HepG2 (cell line): ENCODE results near the gene PLEKHA6. TPM values are rescaled to one million over a fixed set of nuclear protein-coding genes. Genes with fewer than 3 reads are reported as not detected.

Source experiments
- ATAC-seq: fragments of 200-7000 bp; cut with Tn5 transposase; 3 replicates; pipeline ENCODE4 v1.9.1; 2020; ENCODE audit warnings: mild to moderate bottlenecking, moderate library complexity
- BruUV-seq: library from RNA; stranded (reverse); fragments of 400-500 nt; replicated peaks from 2 replicates; lab custom pipeline; 2021; lab: Mats Ljungman, UMichigan
- CTCF ChIA-PET: fragments of 300-600 bp; formaldehyde crosslinking; extraction: SDS; loops from one replicate; lab custom pipeline; 2021; ENCODE audit warnings: low total read pairs, inconsistent platforms, low intra/inter-chr PET ratio; lab: Yijun Ruan, JAX
- POLR2A ChIA-PET: fragments of 350-600 bp; sonication (Branson Sonifier 250); formaldehyde crosslinking; loops from one replicate; lab custom pipeline; 2020; ENCODE audit warnings: antibody characterized with exemption, inconsistent platforms; lab: Yijun Ruan, JAX
- DNase-seq: peaks from one replicate; pipeline ENCODE4 v3.0.0-alpha.2; 2015; ENCODE audit warnings: low spot score
- FAIRE-seq: peaks from 3 replicates; lab custom pipeline; 2011; peaks lifted over from hg19 to GRCh38; lab: Jason Lieb, UNC
- H2AFZ ChIP-seq: one replicate; pipeline ENCODE4 v1.6.1; 2011; ENCODE audit warnings: low read length, inconsistent platforms
- H3K27ac ChIP-seq: fragments of 300-600 bp; 3 replicates; pipeline ENCODE4 v1.8.0; 2011; ENCODE audit warnings: mixed run types, mild to moderate bottlenecking, mixed read lengths, low read length, inconsistent platforms; ENCODE audit not compliant: insufficient read depth; ENCODE audit errors: extremely low read length
- H3K27me3 ChIP-seq, 2 experiments: fragments of 200-600 bp in 1 of 2; 2 replicates in 1 of 2; 3 replicates in 1 of 2; pipeline versions ENCODE4 v1.6.0 to v1.8.0; 2011; ENCODE audit warnings: low read length in 2 of 2, mild to moderate bottlenecking in 2 of 2, moderate library complexity in 2 of 2, inconsistent platforms in 1 of 2; ENCODE audit not compliant: insufficient read depth in 2 of 2, control insufficient read depth in 1 of 2
- H3K36me3 ChIP-seq, 2 experiments: fragments of 200-600 bp in 1 of 2; replicated peaks in 1 of 2; 2 replicates in 1 of 2; 3 replicates in 1 of 2; pipeline versions ENCODE4 v1.5.1 to v1.8.0; 2011; ENCODE audit warnings: low read length in 2 of 2, inconsistent platforms in 1 of 2; ENCODE audit not compliant: insufficient read depth in 2 of 2, control insufficient read depth in 1 of 2
- H3K4me1 ChIP-seq: 2 replicates; pipeline ENCODE4 v1.5.1; 2012; ENCODE audit warnings: low read length, inconsistent platforms; ENCODE audit not compliant: insufficient read depth
- H3K4me2 ChIP-seq: 2 replicates; pipeline ENCODE4 v1.6.0; 2011; ENCODE audit warnings: low read depth, low read length, inconsistent platforms
- H3K4me3 ChIP-seq, 3 experiments: fragments of 200-600 bp in 1 of 3; sonication (generic), shearing (Covaris generic) in 1 of 3; replicated peaks in 1 of 3; 2 replicates each; pipeline ENCODE4 v1.5.1; 2011 to 2016; ENCODE audit warnings: low read length in 3 of 3, inconsistent platforms in 2 of 3, low read depth in 2 of 3, mild to moderate bottlenecking in 2 of 3, control low read depth in 1 of 3, mixed read lengths in 1 of 3; ENCODE audit not compliant: insufficient read depth in 1 of 3
- H3K79me2 ChIP-seq: one replicate; pipeline ENCODE4 v1.6.1; 2011; ENCODE audit warnings: low read length, inconsistent platforms; ENCODE audit not compliant: insufficient read depth
- H3K9ac ChIP-seq: 2 replicates; pipeline ENCODE4 v1.6.0; 2011; ENCODE audit warnings: mild to moderate bottlenecking, low read depth, low read length, inconsistent platforms; ENCODE audit not compliant: insufficient read depth
- H3K9me3 ChIP-seq: 2 replicates; pipeline ENCODE4 v1.5.1; 2012; ENCODE audit warnings: mild to moderate bottlenecking, low read length
- H4K20me1 ChIP-seq: 2 replicates; pipeline ENCODE4 v1.6.0; 2011; ENCODE audit warnings: inconsistent platforms, mild to moderate bottlenecking, low read length, moderate library complexity; ENCODE audit not compliant: insufficient read depth
- BCL6 ChIP-seq: IDR thresholded peaks from 2 replicates; pipeline ENCODE4 v1.6.1; 2016; ENCODE audit warnings: missing genetic modification reagents, missing compliant biosample characterization
- BRD4 ChIP-seq: sonication (generic); formaldehyde crosslinking; IDR thresholded peaks from 2 replicates; pipeline ENCODE4 v1.4.0; 2020; ENCODE audit warnings: missing genetic modification reagents
- HNF1A ChIP-seq, 2 experiments: sonication (generic) in 1 of 2; formaldehyde crosslinking in 1 of 2; IDR thresholded peaks; 2 replicates each; pipeline versions ENCODE4 v1.4.0 to v1.6.1; 2016 to 2020; ENCODE audit warnings: borderline replicate concordance in 1 of 2, low read depth in 1 of 2, mild to moderate bottlenecking in 1 of 2, missing genetic modification reagents in 1 of 2
- HOXA3 ChIP-seq: sonication (generic); formaldehyde crosslinking; IDR thresholded peaks from 2 replicates; pipeline ENCODE4 v1.5.0; 2020; ENCODE audit warnings: missing genetic modification reagents
- MIER2 ChIP-seq: IDR thresholded peaks from 2 replicates; pipeline ENCODE4 v1.6.1; 2016; ENCODE audit warnings: missing biosample characterization, missing genetic modification reagents
- MYNN ChIP-seq: sonication (generic); formaldehyde crosslinking; IDR thresholded peaks from 2 replicates; pipeline ENCODE4 v1.4.0; 2020; ENCODE audit warnings: mild to moderate bottlenecking, low read depth, missing genetic modification reagents
- NFE2L1 ChIP-seq: sonication (generic); formaldehyde crosslinking; IDR thresholded peaks from 2 replicates; pipeline ENCODE4 v1.4.0; 2020; ENCODE audit warnings: missing genetic modification reagents, mild to moderate bottlenecking, borderline replicate concordance
- NONO ChIP-seq, 2 experiments: fragments of 450-650 bp in 1 of 2; sonication (generic) in 1 of 2; formaldehyde crosslinking in 1 of 2; IDR thresholded peaks in 1 of 2; conservative IDR thresholded peaks in 1 of 2; 2 replicates each; pipeline versions ENCODE4 v1.6.1 to v1.8.0; 2017 to 2022; ENCODE audit warnings: mild to moderate bottlenecking in 1 of 2, missing genetic modification reagents in 1 of 2, moderate library complexity in 1 of 2
- POLR2AphosphoS2 ChIP-seq: IDR thresholded peaks from 2 replicates; pipeline ENCODE4 v1.6.1; 2011; ENCODE audit warnings: low read depth, low read length, improper control_type of control experiment
- SMARCC2 ChIP-seq: fragments of 450-650 bp; IDR thresholded peaks from 2 replicates; pipeline ENCODE4 v1.6.1; 2017; ENCODE audit warnings: antibody characterized with exemption, mild to moderate bottlenecking
- TARDBP ChIP-seq: sonication (generic); formaldehyde crosslinking; IDR thresholded peaks from 2 replicates; pipeline ENCODE4 v1.8.0; 2022; ENCODE audit warnings: mild to moderate bottlenecking, missing genetic modification reagents
- ZNF251 ChIP-seq: sonication (generic); formaldehyde crosslinking; IDR thresholded peaks from 2 replicates; pipeline ENCODE4 v1.9.0; 2021; ENCODE audit warnings: mild to moderate bottlenecking, missing genetic modification reagents
- WGBS: methylation state at CpG from one replicate; pipeline ENCODE4 v1.1.6; 2017; ENCODE audit warnings: low lambda C conversion rate; 5-methylcytosine and 5-hydroxymethylcytosine counted together
- in situ Hi-C: cut with HindIII; loops from 2 replicates; pipeline ENCODE4 v1.10.0; 2017; ENCODE audit warnings: low pct_unique_long_range_greater_than_20kb; ENCODE audit not compliant: extremely low pct_ligation_motif_present
- intact Hi-C: fragments of 100-400 bp; cut with micrococcal nuclease; formaldehyde crosslinking; loops from one replicate; pipeline ENCODE4 v1.10.0; 2022; ENCODE audit not compliant: unreplicated experiment
- polyA plus RNA-seq, 8 experiments: library from polyadenylated mRNA; depleted of rRNA in 3 of 8; stranded (reverse) in 7 of 8; unstranded in 1 of 8; fragments of >200 nt; fragmentation: Illumina TruSeq in 4 of 8; extraction: Trizol in 4 of 8; gene quantifications; 2 replicates each; pipeline versions ENCODE4 v1.2.1 to v1.2.3, GENCODE V29; 2011 to 2016; ENCODE audit warnings: low read depth in 4 of 8, missing spikeins in 1 of 8, mixed read lengths in 1 of 8; ENCODE audit not compliant: insufficient read depth in 1 of 8
- total RNA-seq, 5 experiments: library from RNA; depleted of rRNA; stranded (reverse); fragments of >200 nt; fragmentation: Illumina TruSeq; extraction: Trizol; gene quantifications; 2 replicates each; pipeline ENCODE4 v1.2.3, GENCODE V29; 2016; ENCODE audit warnings: low read depth in 1 of 5
- TF ChIP-seq, protein P1 (sequence below): sonication (generic); formaldehyde crosslinking; conservative IDR thresholded peaks from 2 replicates; pipeline ENCODE4 v1.4.0; 2020; ENCODE audit warnings: missing genetic modification reagents

PLEKHA6 gene
- total and polyA plus RNA-seq, 2 of the 13 experiments (the other 11 are each of a cell fraction or from before 2014, with no cell fraction given), result 5.3 to 11.4 TPM

GRCh38 chr1:204359131-204359473, 627 bp downstream of the PLEKHA6 start:
- Histone ChIP-seq H3K36me3 (no peaks in the 10 kb centered on the region; a peak in 1 of 5 replicates), H3K9me3 (no peaks in the 10 kb centered on the region), H3K79me2 (no peaks in the 10 kb centered on the region), H3K9ac (no peak overlapping the region), H3K4me1 (peaks cover 11% of the 10 kb centered on the region), H3K27ac (no peak overlapping the region), H2AFZ (no peak overlapping the region), H4K20me1 (no peaks in the 10 kb centered on the region), H3K27me3 (no peaks in the 10 kb centered on the region), H3K4me2 (no peak overlapping the region), H3K4me3 (no peak overlapping the region)
- no peak for TF ChIP-seq ZNF251 (CRISPR knock-in tag)
- TF ChIP-seq HOXA3, result no peak
- WGBS, result 90% methylated on average over 5 of the region's 5 CpGs
- POLR2A ChIA-PET, result no interaction called here
- CTCF ChIA-PET, result no interaction called here
- intact Hi-C loops, result no loop called here
- FAIRE-seq (no peak), DNase-seq (no peak), ATAC-seq (no peak)
- in situ Hi-C loops, result loop anchor here (25.0 kb wide), 1 partner anchor 497 kb away; the partner anchor contains the start of gene SNRPE
- BruUV-seq, result no TSS peak

GRCh38 chr1:204358605-204359004, 1.1 kb downstream of the PLEKHA6 start:
- Histone ChIP-seq H2AFZ (no peak overlapping the region), H3K4me2 (no peak overlapping the region), H4K20me1 (no peaks in the 10 kb centered on the region), H3K9me3 (no peaks in the 10 kb centered on the region), H3K27ac (no peak overlapping the region), H3K36me3 (no peaks in the 10 kb centered on the region; a peak in 1 of 5 replicates), H3K9ac (no peak overlapping the region), H3K79me2 (no peaks in the 10 kb centered on the region), H3K27me3 (no peaks in the 10 kb centered on the region; a peak in 1 of 5 replicates), H3K4me3 (no peak overlapping the region), H3K4me1 (peaks cover 7% of the 10 kb centered on the region)
- ChIA-PET CTCF (no interaction called here), POLR2A (no interaction called here)
- intact Hi-C loops, result no loop called here
- WGBS, result 82% methylated on average over 5 of the region's 5 CpGs
- DNase-seq (no peak), ATAC-seq (no peak; the same call in 2 of the 3 replicates), FAIRE-seq (no peak)
- in situ Hi-C loops, result loop anchor here (25.0 kb wide), 1 partner anchor 496 kb away; the partner anchor contains the start of gene SNRPE
- no TSS peak for BruUV-seq
- TF ChIP-seq SMARCC2 (no peak), NFE2L1 (CRISPR knock-in tag) (no peak), HNF1A (IDR thresholded peaks at IDR 0.05; ENCODE audit: low read depth) (no peak), HNF1A (CRISPR knock-in tag; IDR thresholded peaks at IDR 0.05; ENCODE audit: borderline replicate concordance) (no peak), POLR2AphosphoS2 (no peak), MYNN (no peak), NONO (IDR thresholded peaks at IDR 0.05) (no peak), NONO (CRISPR knock-in tag; conservative IDR thresholded peaks at IDR 0.05) (no peak), BCL6 (CRISPR knock-in tag) (no peak), BRD4 (no peak), MIER2 (CRISPR knock-in tag) (no peak), TARDBP (CRISPR knock-in tag) (no peak)
- TF ChIP-seq, protein P1, sequence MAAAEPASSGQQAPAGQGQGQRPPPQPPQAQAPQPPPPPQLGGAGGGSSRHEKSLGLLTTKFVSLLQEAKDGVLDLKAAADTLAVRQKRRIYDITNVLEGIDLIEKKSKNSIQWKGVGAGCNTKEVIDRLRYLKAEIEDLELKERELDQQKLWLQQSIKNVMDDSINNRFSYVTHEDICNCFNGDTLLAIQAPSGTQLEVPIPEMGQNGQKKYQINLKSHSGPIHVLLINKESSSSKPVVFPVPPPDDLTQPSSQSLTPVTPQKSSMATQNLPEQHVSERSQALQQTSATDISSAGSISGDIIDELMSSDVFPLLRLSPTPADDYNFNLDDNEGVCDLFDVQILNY (CRISPR knock-in tag), result no peak
